Testis (tissue), 3 donors: ENCODE results near the gene BPTF. TPM values are rescaled to one million over a fixed set of nuclear protein-coding genes. Genes with fewer than 3 reads are reported as not detected.
"Not testable (repeated sequence)": the region's sequence is repeated elsewhere in the genome, so short reads cannot be mapped to it uniquely, and the experiment has no call there.

Source experiments
- DNase-seq: peaks from one replicate; pipeline ENCODE4 v3.0.0-alpha.2; 2019
- H3K27ac ChIP-seq, 2 donors: fragments of 200-600 bp; sonication (generic); one replicate each; pipeline ENCODE4 v1.5.1; 2019
- H3K27me3 ChIP-seq: fragments of 200-600 bp; sonication (generic); one replicate; pipeline ENCODE4 v1.5.1; 2019
- H3K36me3 ChIP-seq: fragments of 200-600 bp; sonication (generic); one replicate; pipeline ENCODE4 v1.5.1; 2017; ENCODE audit warnings: low read depth; ENCODE audit errors: missing control alignments
- H3K4me1 ChIP-seq: fragments of 200-600 bp; sonication (generic); one replicate; pipeline ENCODE4 v1.5.1; 2019
- H3K4me3 ChIP-seq, 2 donors: fragments of 200-600 bp; sonication (generic); one replicate each; pipeline ENCODE4 v1.5.1; 2017 to 2019
- H3K9me3 ChIP-seq: fragments of 200-600 bp; sonication (generic); one replicate; pipeline ENCODE4 v1.5.1; 2017
- POLR2A ChIP-seq: fragments of 450-650 bp; IDR thresholded peaks from one replicate; pipeline ENCODE4 v1.6.1; 2017; ENCODE audit warnings: antibody characterized with exemption, mild to moderate bottlenecking, moderate library complexity
- WGBS, 2 donors: methylation state at CpG; one replicate each; pipeline ENCODE4 v1.1.5; 2018; 5-methylcytosine and 5-hydroxymethylcytosine counted together
- intact Hi-C: fragments of 100-400 bp; cut with DNase I; formaldehyde crosslinking; loops from one replicate; pipeline ENCODE4 v1.15.1; 2023; ENCODE audit warnings: low total_unique reads
- polyA plus RNA-seq: library from polyadenylated mRNA; stranded (reverse); fragments of 350-450 nt; fragmentation: Illumina TruSeq; extraction: RNeasy Lipid Tissue Mini Kit (QIAGEN cat#74804); gene quantifications from one replicate; pipeline ENCODE4 v1.2.3, GENCODE V29; 2014; ENCODE audit warnings: low read depth, low replicate concordance; ENCODE audit not compliant: insufficient read depth
- total RNA-seq, 2 donors: library from RNA; depleted of rRNA; stranded (reverse); fragments of >200 nt; gene quantifications; one replicate each; pipeline ENCODE4 v1.2.3, GENCODE V29; 2016
- TF ChIP-seq, protein P1 (sequence below), 3 experiments: fragments of 450-650 bp in 2 of 3; fragments of 200-600 bp in 1 of 3; sonication (generic) in 1 of 3; IDR thresholded peaks; one replicate each; pipeline ENCODE4 v1.5.1; 2016 to 2019; ENCODE audit warnings: antibody characterized with exemption in 3 of 3, mild to moderate bottlenecking in 2 of 3, moderate library complexity in 1 of 3

BPTF gene
- total and polyA plus RNA-seq, 3 donors from 2014 or later: 37.3 to 208 (median 198) TPM

DNA sequence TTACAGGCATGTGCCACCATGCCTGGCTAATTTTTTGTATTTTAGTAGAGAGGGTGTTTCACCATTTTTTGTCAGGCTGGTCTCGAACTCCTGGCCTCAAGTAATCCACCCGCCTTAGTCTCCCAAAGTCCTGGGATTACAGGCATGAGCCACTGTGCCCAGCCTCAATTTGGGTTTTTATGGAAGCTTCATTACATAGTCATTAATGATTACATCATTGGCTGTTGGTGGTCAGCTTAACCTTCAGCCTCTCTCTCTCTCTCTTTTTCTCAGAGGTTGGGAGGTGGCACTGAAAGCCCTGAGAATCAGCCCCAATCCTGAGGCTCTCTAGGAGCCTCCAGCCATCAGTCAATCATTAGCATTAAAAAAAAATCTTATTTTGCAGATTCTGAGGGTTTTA, 125.6 kb downstream of the BPTF start:
- no peaks in the 10 kb centered on the region for H3K36me3 ChIP-seq
- no peaks in the 10 kb centered on the region for H3K27me3 ChIP-seq
- WGBS, 2 donors: 87 to 95% methylated on average over 2 of the region's 2 CpGs
- H3K4me1 ChIP-seq: no peaks in the 10 kb centered on the region
- DNase-seq: no peak
- TF ChIP-seq, protein P1, sequence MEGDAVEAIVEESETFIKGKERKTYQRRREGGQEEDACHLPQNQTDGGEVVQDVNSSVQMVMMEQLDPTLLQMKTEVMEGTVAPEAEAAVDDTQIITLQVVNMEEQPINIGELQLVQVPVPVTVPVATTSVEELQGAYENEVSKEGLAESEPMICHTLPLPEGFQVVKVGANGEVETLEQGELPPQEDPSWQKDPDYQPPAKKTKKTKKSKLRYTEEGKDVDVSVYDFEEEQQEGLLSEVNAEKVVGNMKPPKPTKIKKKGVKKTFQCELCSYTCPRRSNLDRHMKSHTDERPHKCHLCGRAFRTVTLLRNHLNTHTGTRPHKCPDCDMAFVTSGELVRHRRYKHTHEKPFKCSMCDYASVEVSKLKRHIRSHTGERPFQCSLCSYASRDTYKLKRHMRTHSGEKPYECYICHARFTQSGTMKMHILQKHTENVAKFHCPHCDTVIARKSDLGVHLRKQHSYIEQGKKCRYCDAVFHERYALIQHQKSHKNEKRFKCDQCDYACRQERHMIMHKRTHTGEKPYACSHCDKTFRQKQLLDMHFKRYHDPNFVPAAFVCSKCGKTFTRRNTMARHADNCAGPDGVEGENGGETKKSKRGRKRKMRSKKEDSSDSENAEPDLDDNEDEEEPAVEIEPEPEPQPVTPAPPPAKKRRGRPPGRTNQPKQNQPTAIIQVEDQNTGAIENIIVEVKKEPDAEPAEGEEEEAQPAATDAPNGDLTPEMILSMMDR (IDR thresholded peaks at IDR 0.05): no peak
- TF ChIP-seq POLR2A: no peak
- no peaks in the 10 kb centered on the region for H3K9me3 ChIP-seq
- H3K27ac ChIP-seq: no peak overlapping the region
- no peak overlapping the region for H3K4me3 ChIP-seq
- intact Hi-C loops: no loop called here

DNA sequence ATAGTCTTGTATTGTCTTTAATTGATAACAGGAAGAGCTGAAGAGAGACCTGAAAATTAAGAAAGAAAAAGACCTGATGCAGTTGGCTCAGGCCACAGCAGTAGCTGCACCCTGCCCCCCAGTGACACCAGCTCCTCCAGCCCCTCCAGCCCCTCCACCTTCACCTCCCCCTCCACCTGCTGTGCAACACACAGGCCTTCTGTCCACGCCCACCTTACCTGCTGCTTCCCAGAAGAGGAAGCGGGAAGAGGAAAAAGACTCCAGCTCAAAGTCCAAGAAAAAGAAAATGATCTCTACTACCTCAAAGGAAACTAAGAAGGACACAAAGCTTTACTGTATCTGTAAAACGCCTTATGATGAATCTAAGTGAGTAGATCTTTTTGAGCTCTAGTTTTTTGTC, 134.2 kb downstream of the BPTF start:
- Histone ChIP-seq H3K4me3 (no peak overlapping the region), H3K27ac (no peak overlapping the region), H3K9me3 (no peaks in the 10 kb centered on the region), H3K27me3 (no peaks in the 10 kb centered on the region), H3K4me1 (no peaks in the 10 kb centered on the region), H3K36me3 (no peaks in the 10 kb centered on the region)
- TF ChIP-seq, protein P1 (IDR thresholded peaks at IDR 0.05): no peak
- no peak for TF ChIP-seq POLR2A
- WGBS, 2 donors: 94 to 95% methylated on average over 3 of the region's 3 CpGs
- intact Hi-C loops: no loop called here
- DNase-seq: no peak

GRCh38 chr17:67960276-67960675, 135.0 kb downstream of the BPTF start:
- H3K27me3 ChIP-seq, H3K36me3 ChIP-seq, H3K4me1 ChIP-seq, DNase-seq, intact Hi-C loops, H3K9me3 ChIP-seq, H3K4me3 ChIP-seq: not testable (repeated sequence)
- peak overlapping the region in 1 of 2 donors; percentile 7 for H3K27ac ChIP-seq
- WGBS, 2 donors: 36 to 39% methylated on average over 3 of the region's 3 CpGs

DNA sequence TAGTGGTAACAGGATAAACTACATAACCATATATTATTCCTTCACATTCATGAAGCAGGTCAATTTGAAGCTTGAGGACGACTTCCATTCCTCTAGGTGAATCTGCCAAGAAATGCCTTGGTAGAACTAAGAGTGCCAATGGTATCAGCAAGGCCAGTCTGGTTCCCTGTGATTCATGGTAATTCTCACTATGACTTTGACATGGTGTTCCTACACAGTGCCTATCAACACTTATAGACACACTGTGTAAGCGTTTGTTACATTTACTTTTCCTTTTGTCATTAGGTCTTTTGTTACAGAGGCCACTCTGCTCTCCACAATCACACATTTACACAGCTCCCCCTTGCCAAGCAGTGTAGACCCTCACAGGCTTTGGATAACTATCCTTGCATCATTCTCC, 136.9 kb downstream of the BPTF start:
- DNase-seq, intact Hi-C loops, H3K4me3 ChIP-seq, H3K27me3 ChIP-seq, H3K36me3 ChIP-seq, H3K9me3 ChIP-seq, H3K4me1 ChIP-seq: not testable (repeated sequence)
- WGBS, 2 donors: 44 to 63% methylated on average over 2 of the region's 2 CpGs
- peak overlapping the region in 1 of 2 donors; percentile 44 for H3K27ac ChIP-seq

GRCh38 chr17:67963145-67963572, 137.9 kb downstream of the BPTF start:
- H3K27ac ChIP-seq, intact Hi-C loops, H3K4me1 ChIP-seq, H3K36me3 ChIP-seq, H3K4me3 ChIP-seq, H3K9me3 ChIP-seq, H3K27me3 ChIP-seq: not testable (repeated sequence)
- TF ChIP-seq, protein P1 (IDR thresholded peaks at IDR 0.05): peak; percentile 22 to 58 (median 57)
- 26 to 27% methylated on average over 1 of the region's 1 CpG for WGBS, 2 donors
- DNase-seq: peak; percentile 70

DNA sequence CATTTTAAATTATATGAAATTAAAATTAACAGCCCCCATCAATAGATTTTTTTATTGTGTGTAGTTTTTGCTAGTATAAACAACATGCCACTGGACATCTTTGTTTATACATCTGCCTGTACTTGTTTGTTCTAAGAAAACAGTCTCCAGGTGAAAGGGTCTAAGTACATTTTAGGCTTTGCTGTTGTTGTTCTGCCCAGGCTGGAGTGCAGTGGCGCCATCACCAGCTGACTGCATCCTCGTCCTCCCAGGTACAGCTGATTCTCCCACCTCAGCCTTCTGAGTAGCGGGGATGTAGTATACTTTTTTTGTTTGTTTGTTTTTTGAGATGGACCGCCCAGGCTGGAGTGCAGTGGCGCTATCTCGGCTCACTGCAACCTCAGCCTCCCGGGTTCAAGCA, 145.5 kb downstream of the BPTF start:
- H3K36me3 ChIP-seq: no peaks in the 10 kb centered on the region
- intact Hi-C loops: no loop called here
- no peaks in the 10 kb centered on the region for H3K27me3 ChIP-seq
- H3K9me3 ChIP-seq: no peaks in the 10 kb centered on the region
- no peak for TF ChIP-seq POLR2A
- TF ChIP-seq, protein P1 (IDR thresholded peaks at IDR 0.05): no peak
- no peaks in the 10 kb centered on the region for H3K4me1 ChIP-seq
- H3K4me3 ChIP-seq: no peak overlapping the region
- 94 to 97% methylated on average over 7 of the region's 7 CpGs for WGBS, 2 donors
- DNase-seq: no peak
- no peak overlapping the region for H3K27ac ChIP-seq
